Measurements from ENCODE around the gene BBS10.
"Not testable (repeated sequence)": the region's sequence is repeated elsewhere in the genome, so short reads cannot be mapped to it uniquely, and the experiment has no call there.

The BBS10 gene

GRCh38 chr12:76329606-76330005, 18.6 kb downstream of the BBS10 start:
- no peak for DNase-seq (ENCODE audit: low spot score)

GRCh38 chr12:76329159-76329558, 19.1 kb downstream of the BBS10 start:
- peak; percentile 85 for DNase-seq (ENCODE audit: low spot score)

- not testable (repeated sequence) for DNase-seq (ENCODE audit: low spot score)
Measured at GRCh38 chr12:76319595-76320319, 28.5 kb downstream of the BBS10 start.

GRCh38 chr12:76318773-76319594, 29.2 kb downstream of the BBS10 start:
- DNase-seq (ENCODE audit: low spot score) = peak; percentile 19

GRCh38 chr12:76317976-76318375, 30.2 kb downstream of the BBS10 start:
- DNase-seq (ENCODE audit: low spot score) = no peak

- no peak for DNase-seq (ENCODE audit: low spot score)
Measured at GRCh38 chr12:76316468-76316867, 31.7 kb downstream of the BBS10 start.

- no peak for DNase-seq (ENCODE audit: low spot score)
Measured at GRCh38 chr12:76313299-76313698, 34.9 kb downstream of the BBS10 start.

GRCh38 chr12:76312315-76312714, 35.9 kb downstream of the BBS10 start:
- no peak for DNase-seq (ENCODE audit: low spot score)

GRCh38 chr12:76311796-76312195, 36.4 kb downstream of the BBS10 start:
- DNase-seq (ENCODE audit: low spot score) = peak; percentile 44

GRCh38 chr12:76310110-76310509, 38.1 kb downstream of the BBS10 start:
- DNase-seq (ENCODE audit: low spot score) = peak; percentile 37

- DNase-seq (ENCODE audit: low spot score) = no peak
Measured at GRCh38 chr12:76308866-76309265, 39.3 kb downstream of the BBS10 start.

- DNase-seq (ENCODE audit: low spot score) = no peak
Measured at GRCh38 chr12:76307083-76307482, 41.1 kb downstream of the BBS10 start.

- DNase-seq (ENCODE audit: low spot score) = no peak
Measured at GRCh38 chr12:76303989-76304460, 44.2 kb downstream of the BBS10 start.

- peak; percentile 9 for DNase-seq (ENCODE audit: low spot score)
Measured at GRCh38 chr12:76303365-76303764, 44.9 kb downstream of the BBS10 start.

- no peak for DNase-seq (ENCODE audit: low spot score)
Measured at GRCh38 chr12:76300297-76300665, 47.9 kb downstream of the BBS10 start.

GRCh38 chr12:76299536-76300296, 48.5 kb downstream of the BBS10 start:
- peak; percentile 27 for DNase-seq (ENCODE audit: low spot score)

Data from AG20443 (cell line).